HepG2 (cell line): ENCODE measurements around the gene USP25. TPM values are rescaled to one million over a fixed set of nuclear protein-coding genes. Genes with fewer than 3 reads are reported as not detected.
A peak's percentile ranks its signal among the peaks of the same experiment; 100 is the strongest.

Experiments
- ARID3A ChIP-seq: IDR thresholded peaks from 2 replicates; pipeline ENCODE4 v1.6.1; 2012; ENCODE audit warnings: low read depth, low read length, improper control_type of control experiment
- ATF3 ChIP-seq: sonication (generic); formaldehyde crosslinking; IDR thresholded peaks from 2 replicates; pipeline ENCODE4 v1.4.0; 2020; ENCODE audit warnings: missing genetic modification reagents
- ATF7 ChIP-seq, 2 experiments: fragments of 450-650 bp in 1 of 2; sonication (generic) in 1 of 2; formaldehyde crosslinking in 1 of 2; IDR thresholded peaks; 2 replicates each; pipeline versions ENCODE4 v1.4.0 to v1.6.1; 2016 to 2020; ENCODE audit warnings: antibody characterized with exemption in 1 of 2, mild to moderate bottlenecking in 1 of 2, missing genetic modification reagents in 1 of 2
- CEBPB ChIP-seq: IDR thresholded peaks from 2 replicates; pipeline ENCODE4 v1.6.1; 2011; ENCODE audit warnings: low read depth, low read length, improper control_type of control experiment, borderline replicate concordance
- DPF2 ChIP-seq: sonication (generic); formaldehyde crosslinking; IDR thresholded peaks from 2 replicates; pipeline ENCODE4 v1.4.0; 2020; ENCODE audit warnings: mild to moderate bottlenecking, low read depth, missing genetic modification reagents, borderline replicate concordance
- FOXO4 ChIP-seq: sonication (generic); formaldehyde crosslinking; conservative IDR thresholded peaks from 2 replicates; pipeline ENCODE4 v1.8.1; 2023; ENCODE audit warnings: missing genetic modification reagents
- KMT2B ChIP-seq: IDR thresholded peaks from 2 replicates; pipeline ENCODE4 v1.6.1; 2016; ENCODE audit warnings: missing genetic modification reagents, missing compliant biosample characterization
- MAFK ChIP-seq, 2 experiments: IDR thresholded peaks in 1 of 2; conservative IDR thresholded peaks in 1 of 2; 2 replicates each; pipeline ENCODE4 v1.6.1; 2011; ENCODE audit warnings: improper control_type of control experiment in 2 of 2, low read length in 2 of 2
- MTA1 ChIP-seq: sonication (generic); formaldehyde crosslinking; IDR thresholded peaks from 2 replicates; pipeline ENCODE4 v1.4.0; 2020; ENCODE audit warnings: missing genetic modification reagents, mild to moderate bottlenecking, borderline replicate concordance
- PHF20 ChIP-seq: sonication (generic); formaldehyde crosslinking; IDR thresholded peaks from 2 replicates; pipeline ENCODE4 v1.5.0; 2020; ENCODE audit warnings: mild to moderate bottlenecking, missing genetic modification reagents
- PLSCR1 ChIP-seq: sonication (generic); formaldehyde crosslinking; IDR thresholded peaks from 2 replicates; pipeline ENCODE4 v1.5.0; 2020; ENCODE audit warnings: missing genetic modification reagents, mild to moderate bottlenecking, borderline replicate concordance
- PTBP1 ChIP-seq: fragments of 200-400 bp; formaldehyde crosslinking; IDR thresholded peaks from 2 replicates; pipeline ENCODE4 v1.6.1; 2018; ENCODE audit warnings: low read length, low read depth; ENCODE audit not compliant: poor library complexity, severe bottlenecking
- RAD21 ChIP-seq: fragments of 450-650 bp; formaldehyde crosslinking; IDR thresholded peaks from 2 replicates; pipeline ENCODE4 v1.5.0; 2020; ENCODE audit warnings: mild to moderate bottlenecking
- RFX3 ChIP-seq: IDR thresholded peaks from 2 replicates; pipeline ENCODE4 v1.6.1; 2016; ENCODE audit warnings: missing biosample characterization, missing genetic modification reagents
- SMC3 ChIP-seq: IDR thresholded peaks from 2 replicates; pipeline ENCODE4 v1.6.1; 2011; ENCODE audit warnings: low read length, improper control_type of control experiment
- SSRP1 ChIP-seq: IDR thresholded peaks from 2 replicates; pipeline ENCODE4 v1.6.1; 2016; ENCODE audit warnings: control low read depth
- WIZ ChIP-seq: sonication (generic); formaldehyde crosslinking; IDR thresholded peaks from 2 replicates; pipeline ENCODE4 v1.5.1; 2020; ENCODE audit warnings: mild to moderate bottlenecking, missing genetic modification reagents
- ZFP36L1 ChIP-seq: sonication (generic); formaldehyde crosslinking; IDR thresholded peaks from 2 replicates; pipeline ENCODE4 v1.8.0; 2022; ENCODE audit warnings: mild to moderate bottlenecking, missing genetic modification reagents, moderate library complexity
- ZNF17 ChIP-seq: sonication (generic); formaldehyde crosslinking; IDR thresholded peaks from 2 replicates; pipeline ENCODE4 v1.5.0; 2020; ENCODE audit warnings: mild to moderate bottlenecking, missing genetic modification reagents
- ZNF263 ChIP-seq: sonication (generic); formaldehyde crosslinking; IDR thresholded peaks from 2 replicates; pipeline ENCODE4 v1.4.0; 2020; ENCODE audit warnings: missing genetic modification reagents
- ZNF331 ChIP-seq: sonication (generic); formaldehyde crosslinking; IDR thresholded peaks from 2 replicates; pipeline ENCODE4 v1.4.0; 2020; ENCODE audit warnings: missing genetic modification reagents
- ZNF564 ChIP-seq: sonication (generic); formaldehyde crosslinking; IDR thresholded peaks from 2 replicates; pipeline ENCODE4 v1.8.1; 2023; ENCODE audit warnings: mild to moderate bottlenecking, missing genetic modification reagents
- ZNF597 ChIP-seq: sonication (generic); formaldehyde crosslinking; IDR thresholded peaks from 2 replicates; pipeline ENCODE4 v1.5.0; 2020; ENCODE audit warnings: missing genetic modification reagents
- ZUFSP ChIP-seq: sonication (generic); formaldehyde crosslinking; IDR thresholded peaks from 2 replicates; pipeline ENCODE4 v1.9.0; 2021; ENCODE audit warnings: missing genetic modification reagents, mild to moderate bottlenecking, borderline replicate concordance
- polyA plus RNA-seq, 8 experiments: library from polyadenylated mRNA; depleted of rRNA in 3 of 8; stranded (reverse) in 7 of 8; unstranded in 1 of 8; fragments of >200 nt; fragmentation: Illumina TruSeq in 4 of 8; extraction: Trizol in 4 of 8; gene quantifications; 2 replicates each; pipeline versions ENCODE4 v1.2.1 to v1.2.3, GENCODE V29; 2011 to 2016; ENCODE audit warnings: low read depth in 4 of 8, missing spikeins in 1 of 8, mixed read lengths in 1 of 8; ENCODE audit not compliant: insufficient read depth in 1 of 8
- total RNA-seq, 5 experiments: library from RNA; depleted of rRNA; stranded (reverse); fragments of >200 nt; fragmentation: Illumina TruSeq; extraction: Trizol; gene quantifications; 2 replicates each; pipeline ENCODE4 v1.2.3, GENCODE V29; 2016; ENCODE audit warnings: low read depth in 1 of 5

The USP25 gene
- total and polyA plus RNA-seq, 2 of the 13 experiments (the other 11 are each of a cell fraction or from before 2014, with no cell fraction given) = 12.4 to 26.3 TPM

GRCh38 chr21:15826147-15826780 is 96.5 kb downstream of the USP25 start (continued):
- TF ChIP-seq ZNF597 (CRISPR knock-in tag) (no peak), MTA1 (no peak), CEBPB (peak; percentile 95), ATF7 (IDR thresholded peaks at IDR 0.05) (no peak), ATF7 (CRISPR knock-in tag; IDR thresholded peaks at IDR 0.05) (no peak), ZNF564 (CRISPR knock-in tag) (no peak), DPF2 (CRISPR knock-in tag) (no peak), FOXO4 (CRISPR knock-in tag) (no peak), PTBP1 (no peak), ZNF263 (CRISPR knock-in tag) (no peak), ATF3 (no peak), SMC3 (peak; percentile 73), ZNF331 (no peak), RFX3 (CRISPR knock-in tag) (no peak), ARID3A (peak; percentile 70), ZNF17 (no peak), PHF20 (CRISPR knock-in tag) (no peak), MAFK (conservative IDR thresholded peaks at IDR 0.05 in 1 of 2, IDR thresholded peaks at IDR 0.05 in 1 of 2; ENCODE audit: low read length in 2 of 2) (no peak), RAD21 (peak; percentile 49), SSRP1 (CRISPR knock-in tag) (no peak), WIZ (CRISPR knock-in tag) (no peak), ZFP36L1 (CRISPR knock-in tag) (no peak), KMT2B (no peak), ZUFSP (no peak), PLSCR1 (CRISPR knock-in tag) (no peak)
